ENCODE measurements around the gene AOPEP.
A peak's percentile ranks its signal among the peaks of the same experiment; 100 is the strongest.
"Not testable (repeated sequence)": the region's sequence is repeated elsewhere in the genome, so short reads cannot be mapped to it uniquely, and the experiment has no call there.

The AOPEP gene

DNA sequence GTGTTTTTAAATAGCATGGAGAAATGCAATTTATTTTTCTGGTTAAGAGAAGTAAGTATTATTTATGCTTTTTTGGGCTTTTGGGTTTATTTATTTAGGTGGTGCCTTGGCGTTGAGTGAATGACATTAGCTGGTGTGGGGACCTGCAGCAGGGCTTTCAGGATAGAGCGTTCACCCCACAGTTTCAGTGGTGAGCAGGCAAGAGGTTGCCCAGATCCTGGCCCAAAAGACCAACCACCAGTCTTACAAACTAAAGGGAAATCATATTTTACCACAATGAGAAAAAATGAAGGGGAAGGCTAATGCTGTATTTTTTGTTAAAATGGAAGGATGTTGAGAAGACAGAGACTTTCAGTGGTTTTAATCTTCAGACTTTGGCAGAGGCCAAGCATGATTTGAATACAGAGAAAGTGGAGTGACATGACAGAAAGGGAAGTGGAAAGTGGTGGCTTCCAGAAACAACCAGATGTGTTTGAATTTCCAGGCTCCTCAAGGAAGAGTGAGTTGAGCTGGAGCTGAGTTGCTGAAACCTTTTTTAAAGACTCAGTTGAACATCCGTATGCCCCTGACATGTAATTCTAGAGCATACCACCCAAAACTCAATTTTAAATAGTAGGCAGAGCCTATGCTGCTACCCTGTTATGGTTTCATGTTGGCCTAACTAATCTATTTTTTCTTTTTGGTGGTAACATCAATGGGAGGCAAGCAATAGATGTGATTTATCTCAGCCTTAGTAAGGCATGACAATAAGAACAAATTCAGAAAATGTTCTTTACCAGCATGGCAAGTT is 94.8 kb downstream of the AOPEP start:
- Mint-ChIP-seq H3K4me3 (no peak overlapping the region), H3K36me3 (ENCODE audit: low read depth) (peaks cover 16% of the 10 kb centered on the region), H3K4me1 (ENCODE audit: low read depth) (peaks cover 10% of the 10 kb centered on the region), H3K27ac (no peak overlapping the region), H3K27me3 (no peaks in the 10 kb centered on the region), H3K9me3 (no peaks in the 10 kb centered on the region)

DNA sequence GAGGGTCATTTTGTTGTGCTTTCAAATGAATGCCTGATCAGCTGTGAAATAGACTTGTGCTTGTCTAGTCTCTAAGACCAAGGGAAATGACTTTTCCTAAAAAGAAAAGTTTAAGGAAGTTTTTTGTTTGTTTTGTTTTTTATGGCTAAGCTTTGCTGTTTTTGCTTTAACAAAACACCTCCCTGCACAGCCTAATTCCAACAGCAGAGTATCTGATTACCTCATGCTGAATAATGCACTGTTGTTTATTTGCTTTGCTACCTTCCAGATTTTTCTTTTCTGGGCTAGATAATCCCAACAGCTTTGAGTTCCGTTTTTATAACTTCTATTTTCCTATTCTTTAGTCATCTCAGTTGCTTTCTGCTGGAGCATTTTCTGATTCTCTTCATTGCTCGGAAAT is 95.8 kb downstream of the AOPEP start:
- H3K4me1 Mint-ChIP-seq (ENCODE audit: low read depth), result peaks cover 14% of the 10 kb centered on the region
- H3K9me3 Mint-ChIP-seq, result no peaks in the 10 kb centered on the region
- no peak overlapping the region for H3K4me3 Mint-ChIP-seq
- peaks cover 21% of the 10 kb centered on the region for H3K36me3 Mint-ChIP-seq (ENCODE audit: low read depth)
- H3K27ac Mint-ChIP-seq, result no peak overlapping the region
- no peaks in the 10 kb centered on the region for H3K27me3 Mint-ChIP-seq

DNA sequence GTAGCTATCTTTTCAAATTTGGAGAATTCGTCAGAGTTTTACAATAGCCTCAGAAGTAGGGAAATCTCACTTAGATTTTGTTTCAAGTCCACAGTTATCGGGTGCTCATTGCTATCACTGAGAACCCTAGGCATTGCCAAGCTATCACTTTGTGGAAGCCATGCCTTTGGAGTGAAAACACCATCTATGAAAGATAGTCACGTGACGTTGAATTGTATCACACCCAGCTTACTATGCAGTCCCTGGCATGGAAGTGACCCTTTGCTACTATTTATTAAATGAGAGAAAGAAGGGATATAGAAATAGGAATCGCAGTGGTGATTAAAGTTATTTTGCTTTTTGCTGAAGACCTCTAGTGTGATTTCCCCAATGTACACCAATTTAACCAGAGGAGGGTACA is 97.2 kb downstream of the AOPEP start:
- H3K27me3 Mint-ChIP-seq, result no peaks in the 10 kb centered on the region
- no peak overlapping the region for H3K4me3 Mint-ChIP-seq
- peaks cover 14% of the 10 kb centered on the region for H3K4me1 Mint-ChIP-seq (ENCODE audit: low read depth)
- H3K9me3 Mint-ChIP-seq, result no peaks in the 10 kb centered on the region
- H3K27ac Mint-ChIP-seq, result no peak overlapping the region
- H3K36me3 Mint-ChIP-seq (ENCODE audit: low read depth), result peaks cover 21% of the 10 kb centered on the region

DNA sequence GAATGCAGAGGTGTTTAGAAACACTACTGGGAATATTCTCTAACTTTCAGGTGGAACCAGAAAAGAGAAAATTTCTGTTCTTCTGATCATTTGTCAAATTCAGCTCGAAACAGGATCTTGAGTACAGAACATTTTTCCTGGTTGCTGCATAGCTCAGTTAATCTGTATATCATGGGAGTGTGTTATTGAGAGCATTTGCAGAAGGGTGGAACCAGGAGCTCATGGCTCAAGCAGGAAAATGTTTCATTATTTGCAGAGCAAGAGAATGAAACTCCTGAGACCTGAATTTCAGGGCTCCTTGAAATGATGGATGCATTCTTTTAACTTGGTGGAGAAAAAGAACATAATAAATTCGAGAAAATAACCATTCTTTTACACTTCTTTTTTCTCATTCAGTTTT is 97.9 kb downstream of the AOPEP start:
- H3K27me3 Mint-ChIP-seq, result no peaks in the 10 kb centered on the region
- no peak overlapping the region for H3K27ac Mint-ChIP-seq
- H3K36me3 Mint-ChIP-seq (ENCODE audit: low read depth), result peaks cover 21% of the 10 kb centered on the region
- no peaks in the 10 kb centered on the region for H3K9me3 Mint-ChIP-seq
- peaks cover 14% of the 10 kb centered on the region for H3K4me1 Mint-ChIP-seq (ENCODE audit: low read depth)
- no peak overlapping the region for H3K4me3 Mint-ChIP-seq

DNA sequence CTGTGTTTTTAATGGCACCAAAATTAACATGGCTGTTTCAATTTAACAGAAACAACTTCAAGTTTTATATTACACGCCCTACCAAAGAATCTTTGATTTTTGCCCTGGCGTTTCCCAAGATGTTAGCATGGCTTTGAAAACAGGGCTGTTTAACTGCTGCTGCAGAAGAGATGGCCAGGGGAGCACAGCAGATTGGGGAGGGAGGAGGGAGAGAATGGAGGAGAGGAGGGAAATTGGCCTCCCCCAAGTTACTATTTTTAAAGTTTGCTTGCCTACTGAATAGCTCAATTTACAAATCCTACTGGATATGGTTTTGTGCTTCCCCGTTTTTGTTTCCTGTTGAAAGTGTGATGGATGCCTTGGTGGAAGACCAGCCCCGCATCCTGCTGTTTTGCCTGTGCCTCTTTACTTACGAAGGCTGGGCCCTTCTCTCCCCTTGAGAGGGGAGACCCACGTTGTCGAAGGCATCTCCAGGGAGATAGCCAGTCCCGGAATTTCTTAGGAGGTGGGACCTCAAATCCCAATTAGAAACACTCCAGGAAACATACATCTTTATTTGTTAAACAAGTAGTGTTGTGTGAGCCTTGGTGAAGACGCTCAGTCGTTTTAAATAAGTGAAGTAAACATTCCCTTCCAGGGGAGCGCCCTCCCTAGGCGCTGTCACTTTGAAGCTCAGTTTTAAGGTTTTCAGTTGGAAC is 98.6 kb downstream of the AOPEP start:
- H3K27me3 Mint-ChIP-seq, result no peaks in the 10 kb centered on the region
- peaks cover 21% of the 10 kb centered on the region for H3K36me3 Mint-ChIP-seq (ENCODE audit: low read depth)

DNA sequence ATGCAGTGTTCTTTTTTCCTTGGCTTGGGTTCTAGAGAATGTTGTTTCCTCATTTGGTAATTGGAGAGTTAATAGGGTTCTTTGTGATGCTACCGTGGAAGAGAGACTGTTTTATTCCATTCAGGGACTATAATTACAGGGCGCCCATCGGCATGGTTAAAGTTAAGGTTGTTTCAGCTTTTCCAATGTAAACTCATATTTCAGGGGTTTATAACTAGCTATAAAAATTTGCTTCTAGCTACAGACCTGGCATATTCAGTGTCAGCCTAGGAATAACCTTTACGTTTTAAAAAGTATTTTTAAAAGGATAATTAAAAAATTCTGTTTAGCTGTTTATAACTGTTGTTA is 99.1 kb downstream of the AOPEP start:
- Mint-ChIP-seq H3K4me1 (ENCODE audit: low read depth) (peaks cover 14% of the 10 kb centered on the region), H3K9me3 (no peaks in the 10 kb centered on the region), H3K4me3 (no peak overlapping the region), H3K36me3 (ENCODE audit: low read depth) (peaks cover 23% of the 10 kb centered on the region), H3K27ac (no peak overlapping the region), H3K27me3 (no peaks in the 10 kb centered on the region)

More for the DNA sequence above, 98.6 kb downstream of the AOPEP start:
- H3K9me3 Mint-ChIP-seq, result no peaks in the 10 kb centered on the region
- H3K4me3 Mint-ChIP-seq, result no peak overlapping the region
- no peak overlapping the region for H3K27ac Mint-ChIP-seq
- peaks cover 14% of the 10 kb centered on the region for H3K4me1 Mint-ChIP-seq (ENCODE audit: low read depth)

DNA sequence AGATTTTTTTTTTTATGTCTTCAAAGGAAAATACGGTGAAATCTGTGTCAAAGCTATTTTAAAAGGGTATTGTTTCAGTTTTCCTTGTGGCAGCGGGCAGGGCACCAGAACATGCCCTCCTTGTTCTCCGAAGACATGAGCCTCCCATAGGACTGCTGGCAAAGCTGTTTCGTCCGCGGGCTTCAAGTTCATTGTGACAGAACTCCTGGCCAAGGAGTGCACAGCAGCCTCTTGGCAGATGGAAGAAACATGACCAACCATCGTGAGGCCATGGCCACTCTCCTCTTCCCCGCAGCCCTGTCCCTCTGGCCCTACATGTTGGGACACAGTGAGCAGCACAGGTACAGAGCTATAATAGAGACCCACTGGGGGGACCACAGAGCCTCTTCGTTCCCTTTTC is 99.5 kb downstream of the AOPEP start:
- Mint-ChIP-seq H3K36me3 (ENCODE audit: low read depth) (peaks cover 27% of the 10 kb centered on the region), H3K9me3 (no peaks in the 10 kb centered on the region), H3K27ac (no peak overlapping the region), H3K4me3 (no peak overlapping the region), H3K27me3 (no peaks in the 10 kb centered on the region), H3K4me1 (ENCODE audit: low read depth) (peaks cover 12% of the 10 kb centered on the region)

DNA sequence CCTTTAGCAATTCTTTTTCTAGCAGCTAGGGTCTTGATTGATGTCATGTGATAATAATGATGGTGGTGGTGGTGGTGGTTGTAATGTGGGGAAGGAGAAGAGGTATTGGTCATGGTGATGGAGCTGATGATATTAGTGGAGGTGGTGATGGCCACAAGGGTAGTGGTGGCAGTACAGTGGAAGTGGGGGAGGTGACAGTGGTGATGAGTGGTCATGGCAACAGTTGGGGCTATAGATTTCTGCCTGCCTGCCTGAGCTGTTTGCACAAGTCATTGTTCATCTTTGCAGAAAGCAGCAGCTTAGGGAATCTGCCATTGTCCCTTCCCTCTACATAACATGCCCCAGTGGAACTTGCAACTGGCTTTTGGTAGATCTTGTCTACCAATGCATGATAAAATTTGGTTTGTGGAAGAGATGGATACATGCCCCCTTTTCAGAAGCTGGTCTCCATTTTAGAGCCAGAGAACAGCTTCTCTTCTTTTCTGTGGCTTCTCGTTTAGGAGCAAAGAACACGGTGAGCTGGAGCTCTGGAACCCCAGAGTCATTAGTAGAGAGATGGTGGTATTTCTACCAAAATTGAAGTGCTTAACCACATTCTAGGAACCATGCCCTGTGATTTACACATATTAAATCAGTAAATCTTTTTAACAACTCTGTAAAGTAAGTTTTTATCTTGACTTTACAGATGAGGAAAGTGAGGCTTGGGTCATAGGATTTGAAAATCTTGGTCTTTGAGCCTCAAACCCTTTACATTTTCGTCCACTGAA is 100.3 kb downstream of the AOPEP start:
- H3K9me3 Mint-ChIP-seq, result no peaks in the 10 kb centered on the region

DNA sequence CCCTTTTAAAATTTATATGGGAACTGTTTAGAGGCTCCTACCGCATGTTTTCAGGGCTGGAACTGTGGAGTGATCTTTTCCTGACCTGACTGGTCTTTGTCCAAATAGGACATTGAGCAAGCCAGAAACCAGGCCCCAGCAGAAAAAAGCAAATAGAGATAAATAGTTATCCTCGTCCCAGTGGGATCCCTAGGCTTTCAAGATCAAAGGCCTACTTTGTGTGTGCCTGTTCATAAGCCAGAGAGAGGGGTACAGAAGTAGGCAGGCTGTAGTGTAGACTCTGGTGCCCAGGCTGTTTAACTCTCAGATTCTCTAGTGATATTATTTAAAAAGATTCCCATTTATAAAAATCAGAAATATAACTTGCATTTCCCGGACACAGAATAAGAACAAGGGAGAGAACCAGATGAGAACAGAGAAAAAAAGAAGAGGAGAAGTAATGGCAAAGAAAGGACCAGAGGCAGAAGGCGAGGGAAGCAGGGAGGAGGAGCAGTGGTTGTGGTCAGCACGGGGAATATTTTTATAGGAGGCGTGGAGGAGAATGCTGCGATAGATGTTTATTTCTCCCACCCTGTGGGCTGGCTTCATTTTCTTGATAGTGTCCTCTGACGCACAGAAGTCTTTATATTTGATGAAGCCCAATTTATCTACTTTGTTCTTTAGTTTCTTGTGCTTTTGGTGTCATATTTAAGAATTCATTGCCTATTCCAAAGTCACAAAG is 101.2 kb downstream of the AOPEP start:
- Mint-ChIP-seq H3K9me3 (no peaks in the 10 kb centered on the region), H3K27me3 (no peaks in the 10 kb centered on the region), H3K4me3 (no peak overlapping the region), H3K36me3 (ENCODE audit: low read depth) (peaks cover 22% of the 10 kb centered on the region), H3K27ac (no peak overlapping the region), H3K4me1 (ENCODE audit: low read depth) (peaks cover 4% of the 10 kb centered on the region)

More for the DNA sequence above, 100.3 kb downstream of the AOPEP start:
- Mint-ChIP-seq H3K4me1 (ENCODE audit: low read depth) (peaks cover 4% of the 10 kb centered on the region), H3K4me3 (no peak overlapping the region), H3K27me3 (no peaks in the 10 kb centered on the region), H3K27ac (no peak overlapping the region), H3K36me3 (ENCODE audit: low read depth) (peaks cover 27% of the 10 kb centered on the region)

DNA sequence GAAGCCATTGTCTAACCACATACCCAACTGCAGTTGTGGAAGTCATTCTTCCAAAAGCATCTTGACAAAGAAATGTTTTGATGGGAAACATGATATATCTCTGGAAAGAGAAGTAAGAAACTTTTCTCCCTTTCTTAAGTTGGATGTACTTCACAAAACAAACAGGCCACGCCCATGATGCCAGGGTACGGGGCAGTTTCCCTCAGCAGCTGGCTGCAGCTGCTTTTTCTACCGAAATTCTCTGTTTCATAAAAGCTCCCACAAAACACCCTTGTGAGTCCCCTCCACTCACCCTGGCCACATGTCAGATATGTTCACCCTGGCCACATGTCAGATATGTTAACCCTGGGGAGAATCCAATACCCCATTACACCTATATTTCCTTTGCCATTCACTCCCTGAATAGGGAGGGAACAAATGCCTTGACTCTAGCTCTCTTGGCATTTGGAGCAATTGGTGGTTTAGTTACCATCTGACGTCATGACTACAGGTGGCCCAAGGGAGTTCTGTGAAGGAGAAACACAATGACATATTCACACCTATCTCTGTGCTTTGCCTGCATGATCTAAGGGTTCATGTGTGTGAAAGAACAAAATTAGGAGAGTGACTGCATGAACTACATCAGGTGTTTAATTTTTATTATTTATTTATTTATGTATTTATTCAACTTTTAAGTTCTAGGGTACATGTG is 103.0 kb downstream of the AOPEP start:
- H3K27ac Mint-ChIP-seq, result no peak overlapping the region
- peaks cover 17% of the 10 kb centered on the region for H3K36me3 Mint-ChIP-seq (ENCODE audit: low read depth)
- H3K4me3 Mint-ChIP-seq, result no peak overlapping the region
- H3K4me1 Mint-ChIP-seq (ENCODE audit: low read depth), result peaks cover 4% of the 10 kb centered on the region
- H3K9me3 Mint-ChIP-seq, result no peaks in the 10 kb centered on the region
- no peaks in the 10 kb centered on the region for H3K27me3 Mint-ChIP-seq

DNA sequence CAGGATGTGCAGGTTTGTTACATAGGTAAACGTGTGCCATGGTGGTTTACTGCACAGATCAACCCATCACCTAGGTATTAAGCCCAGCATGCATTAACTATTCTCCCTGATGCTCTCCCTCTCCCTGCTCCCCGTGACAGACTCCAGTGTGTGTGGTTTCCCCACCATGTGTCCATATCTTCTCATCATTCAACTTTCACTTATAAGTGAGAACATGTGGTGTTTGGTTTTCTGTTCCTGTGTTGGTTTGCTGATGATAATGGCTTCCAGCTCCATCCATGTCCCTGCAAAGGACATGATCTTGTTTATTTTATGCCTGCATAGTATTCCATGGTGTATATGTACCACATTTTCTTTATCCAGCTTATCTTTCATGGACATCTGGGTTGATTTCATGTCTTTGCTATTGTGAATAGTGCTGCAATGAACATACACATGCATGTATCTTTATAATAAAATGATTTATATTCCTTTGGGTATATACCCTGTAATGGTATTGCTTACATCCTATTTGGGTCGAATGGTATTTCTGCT is 103.6 kb downstream of the AOPEP start:
- not testable (repeated sequence) for H3K9me3 Mint-ChIP-seq; H3K27me3 Mint-ChIP-seq; H3K4me3 Mint-ChIP-seq; H3K27ac Mint-ChIP-seq; H3K4me1 Mint-ChIP-seq (ENCODE audit: low read depth)
- H3K36me3 Mint-ChIP-seq (ENCODE audit: low read depth), result peaks cover 17% of the 10 kb centered on the region

DNA sequence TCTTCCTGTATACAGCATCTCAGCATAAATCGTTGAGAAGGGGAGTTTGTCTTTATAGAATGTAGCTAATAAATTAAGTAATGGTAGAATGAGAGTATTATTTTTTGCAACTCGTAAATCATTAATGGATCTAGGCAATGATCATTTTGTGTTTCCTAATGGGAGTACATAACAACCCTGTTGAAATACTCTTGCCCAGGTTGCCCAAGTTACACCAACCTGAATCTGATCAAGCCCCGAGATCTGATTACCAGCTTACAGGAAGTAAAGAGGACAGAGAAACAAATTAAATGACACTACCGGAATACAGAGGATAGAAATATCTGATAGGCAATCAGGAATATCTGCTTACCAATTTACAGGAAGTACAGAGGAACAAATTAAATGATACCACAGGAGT is 107.3 kb downstream of the AOPEP start:
- Mint-ChIP-seq H3K36me3 (ENCODE audit: low read depth) (peaks cover 24% of the 10 kb centered on the region), H3K27ac (no peak overlapping the region), H3K4me3 (no peak overlapping the region), H3K27me3 (no peaks in the 10 kb centered on the region), H3K9me3 (peaks cover 10% of the 10 kb centered on the region), H3K4me1 (ENCODE audit: low read depth) (no peaks in the 10 kb centered on the region)

DNA sequence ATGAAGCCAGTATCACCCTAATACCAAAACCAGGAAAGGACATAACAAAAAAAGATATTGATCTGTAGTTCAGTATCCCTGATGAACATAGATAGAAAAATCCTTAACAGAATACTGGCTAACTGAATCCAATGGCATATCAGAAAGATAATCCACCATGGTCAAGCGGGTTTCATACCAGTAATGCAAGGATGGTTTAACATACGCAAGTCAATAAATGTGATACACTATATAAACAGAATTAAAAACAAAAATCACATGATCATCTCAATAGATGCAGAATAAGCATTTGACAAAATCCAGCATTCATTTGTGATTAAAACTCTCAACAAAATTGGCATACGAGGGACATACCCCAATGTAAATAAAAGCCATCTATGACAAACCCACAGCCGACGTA is 110.9 kb downstream of the AOPEP start:
- H3K36me3 Mint-ChIP-seq (ENCODE audit: low read depth), result peaks cover 29% of the 10 kb centered on the region
- no peak overlapping the region for H3K4me3 Mint-ChIP-seq
- no peak overlapping the region for H3K27ac Mint-ChIP-seq
- no peaks in the 10 kb centered on the region for H3K27me3 Mint-ChIP-seq
- peaks cover 15% of the 10 kb centered on the region for H3K4me1 Mint-ChIP-seq (ENCODE audit: low read depth)
- H3K9me3 Mint-ChIP-seq, result peaks cover 18% of the 10 kb centered on the region

DNA sequence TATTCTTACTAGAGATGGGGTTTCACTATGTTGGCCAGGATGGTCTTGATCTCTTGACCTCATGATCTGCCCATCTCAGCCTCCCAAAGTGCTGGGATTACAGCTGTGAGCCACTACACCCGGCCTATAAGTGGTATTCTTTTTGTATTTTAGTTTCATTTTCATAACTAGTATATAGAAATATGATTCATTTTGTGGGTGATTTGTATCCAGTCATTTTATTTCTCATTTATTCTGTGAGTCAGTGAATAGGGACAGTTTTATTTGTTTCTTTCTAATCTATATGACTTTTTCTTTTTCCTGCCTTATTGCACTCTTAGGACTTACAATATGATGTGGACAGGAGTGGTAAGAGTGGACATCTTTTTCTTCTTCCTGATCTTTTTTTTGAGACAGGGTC is 112.9 kb downstream of the AOPEP start:
- Mint-ChIP-seq H3K27ac (peak overlapping the region; percentile 64), H3K27me3 (no peaks in the 10 kb centered on the region), H3K36me3 (ENCODE audit: low read depth) (peaks cover 29% of the 10 kb centered on the region), H3K4me3 (no peak overlapping the region), H3K4me1 (ENCODE audit: low read depth) (peaks cover 21% of the 10 kb centered on the region), H3K9me3 (peaks cover 18% of the 10 kb centered on the region)

All from stimulated activated naive CD8-positive, alpha-beta T cell treated with anti-CD3 and anti-CD28 coated beads, Interleukin-15, Interleukin-2, amounts not matched to agents 100 ng/mL and 50 ng/mL, for 24 hours (primary cell).